Endothelial cell of hepatic sinusoid (primary cell): Measurements from ENCODE around the gene GALNT16.

Source experiments
- in situ Hi-C: cut with HindIII; loops from 2 replicates; pipeline ENCODE4 v1.10.0; 2017; ENCODE audit warnings: low sequenced_read_pairs

The GALNT16 gene

DNA sequence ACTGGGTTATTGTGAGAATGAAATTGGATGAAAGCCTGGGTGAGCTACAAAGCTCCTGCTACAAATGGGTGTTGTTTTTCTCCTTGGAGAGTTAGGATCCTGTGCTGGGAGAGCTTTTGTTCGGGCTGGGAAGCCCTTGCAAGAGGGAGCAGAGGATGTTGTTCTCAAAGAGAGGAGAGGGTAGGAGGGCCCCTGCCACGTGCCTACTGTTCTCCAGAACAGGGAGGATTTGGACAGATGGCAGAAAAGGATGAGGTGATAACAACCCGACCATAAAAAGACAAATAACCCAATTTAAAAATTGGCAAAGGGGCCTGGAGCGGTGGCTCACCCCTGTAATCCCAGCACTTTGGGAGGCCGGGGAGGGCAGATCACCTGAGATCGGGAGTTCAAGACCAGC is 68.8 kb downstream of the GALNT16 start:
- in situ Hi-C loops, result no loop called here

DNA sequence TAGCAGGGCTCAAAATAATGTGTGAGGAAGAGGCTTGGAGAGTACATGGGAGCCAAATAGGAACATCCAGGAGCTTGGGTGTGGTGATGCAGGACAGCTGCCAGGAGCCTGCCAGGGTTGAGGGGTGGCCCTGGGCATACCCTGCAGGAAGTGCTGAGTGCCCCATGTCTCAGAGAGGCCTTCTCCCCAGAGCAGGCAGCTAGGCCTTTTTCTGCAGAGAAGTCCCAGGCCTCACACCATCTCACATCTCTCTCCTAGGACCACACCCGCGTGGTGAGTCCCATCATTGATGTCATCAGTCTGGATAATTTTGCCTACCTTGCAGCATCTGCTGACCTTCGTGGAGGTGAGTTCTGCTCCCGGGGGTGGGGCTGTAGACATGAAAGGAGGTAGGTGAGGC is 71.2 kb downstream of the GALNT16 start:
- in situ Hi-C loops, result no loop called here

DNA sequence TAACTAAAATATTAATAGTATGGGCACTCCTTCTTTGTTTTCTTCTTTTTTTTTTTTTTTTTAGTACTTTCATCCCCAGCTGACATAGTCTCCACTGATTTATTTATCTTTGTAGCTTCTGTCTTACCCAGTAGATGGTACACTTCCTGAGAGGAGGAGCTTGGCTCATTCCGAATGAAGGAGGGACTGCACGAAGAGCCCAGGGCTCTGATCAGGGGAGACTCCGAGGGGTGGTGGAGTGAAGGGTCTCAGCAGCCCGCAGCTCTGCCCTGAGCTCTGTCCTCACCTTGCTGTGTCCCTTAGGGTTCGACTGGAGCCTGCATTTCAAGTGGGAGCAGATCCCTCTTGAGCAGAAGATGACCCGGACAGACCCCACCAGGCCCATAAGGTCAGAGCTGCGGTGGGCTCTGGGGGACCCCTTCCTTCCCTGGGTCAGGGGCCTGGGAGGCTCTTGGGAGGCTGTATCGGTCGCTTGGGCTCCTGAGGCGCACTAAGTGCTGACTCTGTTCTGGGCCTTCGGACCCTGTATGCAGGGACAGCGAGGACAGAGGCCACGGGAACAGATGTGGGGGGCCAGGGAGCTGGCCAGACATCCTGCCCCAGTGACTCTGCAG is 72.9 kb downstream of the GALNT16 start:
- in situ Hi-C loops, result no loop called here

DNA sequence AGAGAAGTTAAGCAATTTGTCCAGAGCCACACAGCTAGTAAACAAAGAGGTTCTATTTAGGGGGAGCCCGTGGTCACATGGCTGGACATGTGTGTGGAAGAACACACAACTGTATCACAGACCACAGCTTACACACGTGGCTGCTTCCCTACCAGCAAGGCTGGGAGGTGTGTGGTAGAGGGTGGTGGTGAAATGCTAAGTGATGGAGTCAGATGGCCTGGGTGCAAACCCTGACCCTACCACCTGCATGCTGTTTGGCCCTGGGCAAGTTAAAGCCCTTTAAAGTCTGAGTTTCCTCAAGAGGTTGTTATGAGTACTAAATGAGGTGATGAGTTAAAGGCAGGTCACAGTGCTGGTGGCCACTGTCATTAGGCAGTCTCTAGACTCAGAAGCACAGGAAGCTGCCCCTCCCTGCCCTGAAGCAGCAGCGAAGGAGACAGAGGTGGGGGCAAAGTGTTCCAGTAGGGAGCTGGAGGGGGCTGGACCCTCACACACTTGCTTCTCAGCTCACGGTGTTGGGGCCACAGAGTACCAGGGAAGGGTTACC is 73.9 kb downstream of the GALNT16 start:
- in situ Hi-C loops, result no loop called here

DNA sequence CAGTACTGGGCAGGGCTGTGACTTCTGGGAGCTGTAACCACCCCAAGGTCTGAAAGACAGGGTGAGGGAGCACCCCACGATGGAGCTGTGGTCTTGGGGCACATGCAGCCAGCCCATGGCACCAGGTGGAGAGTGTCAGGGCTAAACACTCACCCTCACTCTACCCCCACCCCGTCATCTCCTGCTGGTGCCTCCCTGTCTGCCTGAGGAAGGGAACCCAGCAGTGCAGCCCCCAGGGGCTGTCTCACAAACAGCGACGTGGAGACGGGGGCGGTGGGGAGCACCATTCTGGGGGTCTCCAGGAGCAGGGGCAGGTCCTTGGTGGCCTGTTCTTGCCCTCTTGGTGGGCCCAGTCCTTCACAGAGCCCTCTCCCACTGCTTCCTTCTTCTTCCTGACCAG is 74.6 kb downstream of the GALNT16 start:
- in situ Hi-C loops, result no loop called here

DNA sequence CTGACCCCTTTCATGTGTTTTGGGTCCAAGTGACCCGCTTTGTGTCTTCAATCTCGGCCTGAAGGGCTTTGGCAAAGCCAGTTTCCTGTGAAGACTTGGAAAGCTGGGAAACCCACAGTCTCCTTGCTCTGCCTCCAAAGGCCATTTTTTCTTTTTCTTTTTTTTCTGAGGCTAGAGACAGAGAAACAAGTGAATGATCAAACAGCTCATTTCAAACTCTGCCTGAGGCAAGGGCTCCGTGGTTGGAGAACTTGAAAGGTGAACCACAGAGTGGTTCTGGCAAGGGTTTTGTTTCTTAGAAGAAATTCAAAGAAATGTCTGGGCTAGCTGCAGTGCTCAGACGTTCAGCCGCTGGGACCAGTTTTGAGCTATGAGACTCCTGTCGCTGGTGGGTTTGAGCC is 75.4 kb downstream of the GALNT16 start:
- in situ Hi-C loops, result no loop called here

DNA sequence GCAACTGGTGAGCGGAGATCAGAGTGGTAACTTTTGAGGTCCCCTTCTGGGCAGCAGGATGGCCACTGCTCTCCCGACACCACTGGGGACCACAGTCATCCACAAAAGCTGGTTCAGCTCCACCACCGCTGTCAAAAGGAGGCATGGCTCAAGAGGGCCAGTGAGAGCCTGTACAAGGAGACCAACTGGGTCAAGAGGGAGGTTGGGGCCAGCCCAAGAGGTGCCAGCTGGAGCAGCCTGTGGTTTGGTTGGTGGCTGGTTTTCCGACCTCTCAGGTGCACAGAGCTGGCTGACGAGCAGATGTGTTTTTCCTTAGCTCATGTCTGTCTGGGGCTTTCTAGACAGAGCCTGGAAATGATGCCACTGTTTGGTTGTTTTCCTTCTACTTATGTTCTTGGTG is 78.0 kb downstream of the GALNT16 start:
- in situ Hi-C loops, result no loop called here

DNA sequence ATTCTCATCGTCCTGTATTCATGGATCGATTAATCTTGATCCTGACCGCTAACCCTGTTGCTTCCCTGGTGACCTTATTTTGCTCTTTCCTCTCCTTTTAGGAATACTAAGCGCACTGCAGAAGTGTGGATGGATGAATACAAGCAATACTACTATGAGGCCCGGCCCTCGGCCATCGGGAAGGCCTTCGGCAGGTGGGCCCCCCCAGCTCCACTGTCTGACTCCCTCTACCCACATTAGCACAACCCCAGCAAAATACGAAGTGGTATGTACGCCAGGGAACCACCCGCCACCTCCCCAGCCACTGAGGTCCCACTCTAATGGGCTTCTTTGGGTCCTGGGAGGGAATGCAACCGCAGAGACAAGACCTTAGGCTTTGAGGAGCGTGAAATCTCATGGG is 79.5 kb downstream of the GALNT16 start:
- in situ Hi-C loops, result no loop called here

DNA sequence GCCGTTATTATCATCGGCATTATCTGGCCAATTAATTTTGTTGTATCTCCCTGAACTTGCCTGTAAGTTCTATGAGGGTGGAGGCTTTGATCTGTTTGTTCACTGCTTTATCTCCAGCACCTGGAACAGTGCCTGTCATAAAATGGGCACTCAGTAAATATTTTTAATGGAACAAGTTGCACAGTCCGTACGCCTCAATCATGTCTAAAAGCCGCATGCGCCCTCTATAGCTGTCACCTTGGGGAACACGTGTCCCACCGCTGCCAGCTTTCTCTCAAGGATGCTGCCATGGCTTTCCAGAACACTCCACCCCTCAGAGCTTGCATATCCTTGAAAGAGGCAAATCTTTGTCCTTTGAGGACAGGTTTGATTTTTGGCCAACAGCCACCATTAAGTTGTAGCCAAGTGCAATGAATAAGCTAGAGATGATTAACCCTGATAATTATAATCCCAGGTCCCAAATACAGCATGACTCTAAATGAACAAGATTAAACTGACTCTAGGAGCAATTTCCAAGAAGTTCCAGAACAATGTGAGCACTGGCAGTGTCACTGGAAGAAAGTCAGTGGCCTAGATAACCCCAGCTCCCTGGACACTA is 83.1 kb downstream of the GALNT16 start:
- in situ Hi-C loops, result loop anchor here (5.0 kb wide), 1 partner anchor 51 kb away; no protein-coding TSS in a partner anchor

DNA sequence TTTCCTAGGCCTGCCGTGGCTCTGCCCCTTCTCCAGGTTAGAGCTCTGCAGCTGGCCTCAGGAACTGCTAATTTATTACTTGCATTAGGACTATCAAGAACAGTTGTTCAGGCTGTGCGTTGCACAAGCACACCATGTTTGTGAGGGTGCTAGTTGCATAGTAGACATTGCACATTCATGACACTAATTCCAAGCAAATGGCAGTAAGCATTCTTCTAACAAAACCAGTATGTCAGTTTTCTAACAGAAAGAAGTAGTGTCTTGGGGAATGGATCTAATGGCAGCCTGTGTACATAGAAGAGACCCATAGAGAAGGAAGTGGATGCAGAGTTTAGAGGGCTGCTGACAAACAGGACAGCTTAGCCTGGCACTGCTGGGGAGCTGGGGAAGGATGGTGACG is 84.2 kb downstream of the GALNT16 start:
- in situ Hi-C loops, result loop anchor here (5.0 kb wide), 1 partner anchor 52 kb away; no protein-coding TSS in a partner anchor

DNA sequence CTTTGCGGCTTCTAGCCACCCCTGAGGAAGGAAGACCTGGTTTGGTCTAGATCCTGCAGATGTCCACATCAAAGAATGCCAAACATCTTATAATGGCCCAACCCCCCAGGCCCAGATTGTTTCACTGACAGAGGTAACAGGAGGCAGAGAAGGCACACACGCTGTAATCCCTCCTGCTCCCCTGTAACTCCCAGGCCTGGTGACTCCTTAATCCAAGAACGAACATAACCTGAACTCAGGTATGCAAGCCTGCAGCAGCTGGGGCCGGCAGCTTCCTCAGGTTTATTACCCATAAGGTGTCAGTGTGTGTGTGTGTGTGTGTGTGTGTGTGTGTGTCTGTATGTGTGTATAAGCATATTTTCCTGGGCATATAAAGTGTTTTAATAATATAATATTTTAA is 85.4 kb downstream of the GALNT16 start:
- in situ Hi-C loops, result no loop called here

DNA sequence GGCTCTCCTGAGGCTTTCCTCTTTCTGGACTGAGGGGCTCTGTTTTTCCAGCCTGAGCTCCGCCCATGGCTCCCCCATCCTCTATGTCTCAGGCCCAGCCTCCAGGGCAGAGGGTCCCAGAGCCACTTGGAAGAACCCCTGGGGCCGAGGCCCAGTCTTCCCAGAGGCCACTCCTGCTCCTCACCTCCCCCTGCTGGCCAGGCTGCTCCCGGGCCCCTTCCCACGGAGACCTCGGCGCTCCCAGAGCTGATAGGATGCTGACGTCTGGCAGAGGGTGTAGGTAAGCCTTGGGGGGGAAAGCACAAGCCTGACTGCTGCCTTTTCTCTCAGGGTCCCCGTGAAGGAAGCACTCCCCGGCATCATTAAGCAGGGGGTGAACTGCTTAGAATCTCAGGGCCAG is 86.8 kb downstream of the GALNT16 start:
- in situ Hi-C loops, result no loop called here

DNA sequence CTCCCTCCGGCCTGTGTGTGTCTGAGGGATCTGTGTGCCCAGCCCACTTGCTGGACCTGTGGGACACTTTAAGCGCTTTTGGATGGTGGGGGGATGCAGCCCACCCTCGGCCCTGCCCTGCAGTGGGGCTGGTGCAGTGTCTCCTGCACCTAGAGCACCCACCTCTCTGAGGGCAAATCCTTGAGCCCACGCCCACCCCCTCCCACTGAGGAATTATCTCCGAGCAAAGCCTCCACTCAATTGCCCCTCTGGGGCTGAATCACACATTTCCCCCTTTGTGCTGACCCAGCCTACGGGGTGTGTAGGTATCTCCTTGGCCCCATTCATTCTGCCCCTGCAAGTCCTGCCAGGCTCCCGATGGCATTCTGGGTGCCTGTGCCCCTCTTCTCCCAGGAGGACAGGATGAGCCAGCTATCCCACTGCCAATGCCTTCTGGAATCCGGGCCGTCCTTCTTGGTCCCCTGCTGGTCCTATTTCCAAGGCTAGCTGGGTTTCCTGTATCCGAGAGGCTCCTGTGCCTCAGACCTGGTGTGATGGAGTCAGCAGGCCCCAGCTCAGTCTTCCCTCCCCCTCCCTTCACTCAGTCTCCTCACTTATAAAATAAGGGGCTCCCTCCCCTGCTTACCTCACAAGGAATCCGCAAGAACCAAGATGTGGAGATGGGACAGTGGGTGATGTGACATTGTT is 89.3 kb downstream of the GALNT16 start:
- in situ Hi-C loops, result no loop called here

DNA sequence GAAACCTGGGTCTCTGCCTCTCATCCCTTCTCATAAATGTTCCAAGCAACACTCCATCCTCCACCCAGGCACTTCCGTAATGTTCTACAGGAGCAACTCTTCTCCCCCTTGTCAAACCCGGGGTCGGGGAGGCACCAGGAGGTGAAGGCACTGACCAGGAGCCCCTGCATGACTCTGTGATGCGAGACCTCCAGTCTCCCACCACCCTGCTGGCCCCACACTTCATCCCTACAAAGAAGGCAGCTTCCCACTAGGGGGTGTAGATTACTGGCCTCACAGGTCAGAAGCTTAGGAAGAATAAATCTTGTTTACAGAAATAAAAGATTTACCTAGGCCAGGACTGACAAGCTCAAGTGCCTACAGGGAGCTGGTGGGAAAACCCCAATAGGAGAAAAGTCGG is 90.9 kb downstream of the GALNT16 start:
- in situ Hi-C loops, result loop anchor here (5.0 kb wide), 1 partner anchor 84 kb away; no protein-coding TSS in a partner anchor

DNA sequence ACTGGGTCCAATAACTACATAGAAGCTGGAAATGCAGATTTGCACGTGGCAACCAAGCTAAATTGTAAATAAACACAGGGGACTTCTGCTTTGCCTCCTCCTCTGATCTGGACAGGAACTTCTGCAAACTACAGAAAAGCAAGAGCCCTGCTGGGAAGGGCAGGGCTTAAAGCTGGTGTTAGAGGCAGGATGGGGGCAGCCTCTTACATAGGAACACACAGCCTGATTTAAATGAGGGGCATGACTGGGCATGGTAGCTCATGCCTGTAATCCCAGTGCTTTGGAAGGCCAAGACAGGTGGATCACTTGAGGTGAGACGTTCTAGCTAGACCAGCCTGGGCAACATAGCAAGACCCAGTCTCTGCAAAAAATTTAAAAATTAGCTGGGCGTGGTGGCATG is 91.4 kb downstream of the GALNT16 start:
- in situ Hi-C loops, result loop anchor here (5.0 kb wide), 1 partner anchor 84 kb away; no protein-coding TSS in a partner anchor

DNA sequence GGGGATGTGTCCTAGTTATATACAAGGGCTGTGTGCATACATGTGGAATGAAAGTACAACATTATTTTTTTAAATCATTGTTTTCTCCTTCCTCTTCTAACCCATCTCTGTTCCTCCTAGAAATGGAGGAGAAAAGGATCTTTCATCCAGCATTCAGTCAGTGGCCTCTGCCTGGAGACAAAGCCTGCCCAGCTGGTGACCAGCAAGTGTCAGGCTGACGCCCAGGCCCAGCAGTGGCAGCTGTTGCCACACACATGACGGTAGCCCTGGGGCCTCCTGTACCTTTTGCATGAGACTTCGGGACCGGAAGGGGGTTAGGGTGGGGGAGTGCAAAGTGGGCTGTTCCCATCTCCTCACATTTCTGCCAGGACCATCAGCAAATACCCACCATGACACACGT is 92.0 kb downstream of the GALNT16 start:
- in situ Hi-C loops, result loop anchor here (5.0 kb wide), 1 partner anchor 85 kb away; no protein-coding TSS in a partner anchor

DNA sequence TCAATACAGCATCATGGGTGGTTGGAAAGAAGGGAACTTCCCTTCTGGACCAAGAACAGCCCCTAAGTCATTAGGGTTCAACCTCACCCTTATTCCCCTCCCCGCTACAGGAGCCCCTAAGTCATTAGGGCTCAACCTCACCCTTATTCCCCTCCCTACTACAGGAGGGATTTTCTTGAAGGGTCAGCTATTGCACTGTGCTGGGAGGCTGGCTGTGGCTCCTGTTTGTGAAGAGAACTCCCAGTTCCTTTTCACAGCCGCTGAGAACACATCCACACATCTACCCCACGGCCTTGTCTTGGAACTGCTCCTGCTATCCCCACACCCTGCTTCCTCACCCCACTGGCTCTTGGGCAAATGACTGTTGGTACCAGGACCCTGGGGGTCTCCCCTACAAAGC is 93.2 kb downstream of the GALNT16 start:
- in situ Hi-C loops, result loop anchor here (5.0 kb wide), 1 partner anchor 86 kb away; no protein-coding TSS in a partner anchor

DNA sequence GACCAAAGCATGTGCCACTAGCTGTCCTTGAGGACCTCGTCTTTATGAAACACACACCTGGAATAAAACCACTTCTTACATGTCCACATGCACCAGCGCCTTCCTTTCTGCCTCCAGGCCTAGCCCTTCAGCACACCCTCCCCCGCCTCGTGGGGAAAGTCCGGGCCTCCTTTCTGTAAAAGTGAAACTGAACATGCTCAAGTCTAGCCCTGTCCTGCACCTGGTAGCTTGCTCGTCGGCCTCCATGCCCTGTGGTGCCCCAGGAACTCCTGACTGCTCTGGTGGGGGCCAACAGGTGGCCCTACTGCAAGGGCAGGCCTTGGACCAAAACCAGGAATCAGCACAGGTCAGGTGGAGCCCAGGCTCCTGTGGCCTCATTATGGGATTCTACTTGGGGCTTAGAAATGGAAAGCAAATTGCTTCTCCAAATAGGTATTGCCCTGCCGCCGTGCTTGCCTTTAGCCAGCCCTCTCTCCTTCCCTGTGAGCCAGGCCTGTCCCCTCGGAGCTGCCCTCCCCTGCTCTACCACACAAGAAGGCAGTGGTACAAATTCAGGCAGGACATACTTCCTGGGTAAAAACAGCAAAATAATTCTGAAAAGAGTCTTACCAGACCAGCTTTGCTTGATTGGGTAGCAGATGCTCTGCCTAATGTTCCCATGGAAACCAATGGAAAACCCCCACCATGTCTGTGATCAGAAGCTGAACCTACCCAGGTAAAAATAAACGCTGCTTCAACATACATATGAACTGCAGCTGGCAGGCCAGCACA is 94.6 kb downstream of the GALNT16 start:
- in situ Hi-C loops, result loop anchor here (5.0 kb wide), 1 partner anchor 87 kb away; no protein-coding TSS in a partner anchor

DNA sequence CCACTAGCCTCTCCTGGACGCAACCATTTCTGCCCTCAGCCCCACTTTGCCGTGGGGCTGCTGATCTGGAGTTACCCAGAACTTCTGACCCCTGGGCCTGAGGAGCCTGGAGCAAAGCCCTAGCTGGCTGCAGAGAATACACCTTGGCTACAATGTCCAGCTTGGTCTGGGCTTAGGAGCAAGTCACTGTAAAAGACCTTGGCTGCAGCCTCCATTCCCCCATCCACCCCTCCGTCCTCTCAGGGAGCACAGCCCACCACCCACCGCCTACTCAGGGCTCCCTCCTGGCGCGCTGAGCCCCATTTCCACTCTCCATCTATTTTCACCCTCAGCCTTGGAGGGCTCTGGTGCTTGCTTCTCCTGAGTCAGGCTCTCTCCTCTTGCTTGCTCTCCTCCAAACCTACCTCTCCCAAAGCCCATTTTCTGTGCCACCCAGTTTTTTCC is 95.2 kb downstream of the GALNT16 start:
- in situ Hi-C loops, result no loop called here

DNA sequence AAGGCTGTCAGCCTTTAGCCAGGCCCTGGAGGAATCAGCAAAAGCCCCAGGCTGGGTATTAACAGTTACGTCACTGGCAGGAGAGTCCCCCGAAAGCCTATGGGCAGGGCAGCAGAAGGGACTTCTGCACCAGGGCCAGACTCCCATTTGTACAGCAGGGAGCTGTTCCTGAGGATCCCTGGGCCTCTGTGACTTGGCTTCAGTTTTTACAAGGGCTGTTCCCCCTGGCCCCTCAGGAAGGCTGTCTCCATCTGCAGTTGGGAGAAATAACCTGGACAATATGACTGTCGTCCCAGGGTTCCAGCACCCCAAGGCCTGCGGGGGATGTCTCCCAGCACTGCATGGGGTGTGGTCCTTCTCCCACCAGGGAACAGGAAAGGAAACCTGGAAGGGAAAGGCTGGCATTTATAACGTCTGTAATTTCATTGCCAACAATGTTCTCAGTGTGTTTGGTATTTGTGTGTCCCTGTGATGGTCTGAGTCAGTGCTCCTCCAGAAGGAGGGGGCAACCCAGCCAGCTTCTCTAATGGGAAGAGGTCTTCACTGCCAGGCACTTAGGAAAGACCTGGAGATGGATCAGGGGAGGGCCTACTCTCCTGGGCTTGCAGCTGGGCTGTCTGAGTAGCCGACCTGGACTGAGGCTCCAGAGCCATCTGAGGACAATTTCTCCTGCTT is 95.8 kb downstream of the GALNT16 start:
- in situ Hi-C loops, result no loop called here
